Activated CD4-positive, alpha-beta T cell treated with anti-CD3 and anti-CD28 coated beads, Interleukin-2, amount 10 ng/mL, durations not matched to agents 7 days and 5 days (primary cell): ENCODE results near the gene IL10RB. TPM values are rescaled to one million over a fixed set of nuclear protein-coding genes. Genes with fewer than 3 reads are reported as not detected.

Source experiments
- CTCF ChIA-PET: fragments of 350-600 bp; sonication (Branson Sonifier 250); formaldehyde crosslinking; loops from one replicate; lab custom pipeline; 2021; ENCODE audit warnings: antibody characterized with exemption; lab: Charles Lee
- POLR2A ChIA-PET: fragments of 350-600 bp; sonication (Branson Sonifier 250); formaldehyde crosslinking; loops from one replicate; lab custom pipeline; 2021; ENCODE audit warnings: antibody characterized with exemption; lab: Charles Lee
- DNase-seq: peaks from one replicate; pipeline ENCODE4 v3.0.0-alpha.2; 2020
- H3K27ac Mint-ChIP-seq: one replicate; pipeline ENCODE4 v1.8.0; 2021; ENCODE audit warnings: mild to moderate bottlenecking, moderate library complexity, mixed read lengths
- H3K27me3 Mint-ChIP-seq: one replicate; pipeline ENCODE4 v1.8.0; 2021; ENCODE audit warnings: mixed read lengths
- H3K36me3 Mint-ChIP-seq: one replicate; pipeline ENCODE4 v1.8.0; 2021; ENCODE audit warnings: low read depth, mixed read lengths
- H3K4me1 Mint-ChIP-seq: one replicate; pipeline ENCODE4 v1.8.0; 2021; ENCODE audit warnings: mixed read lengths
- H3K4me3 Mint-ChIP-seq: one replicate; pipeline ENCODE4 v1.8.0; 2021; ENCODE audit warnings: mild to moderate bottlenecking, moderate library complexity, mixed read lengths
- H3K9me3 Mint-ChIP-seq: one replicate; pipeline ENCODE4 v1.8.0; 2021; ENCODE audit warnings: mixed read lengths
- total RNA-seq, 2 experiments: library from RNA; stranded (reverse); gene quantifications; one replicate each; pipeline ENCODE4 v1.2.3, GENCODE V29; 2021

Gene IL10RB
- total RNA-seq, 2 experiments from 2014 or later, result 41.0 to 42.9 TPM

- Mint-ChIP-seq H3K27ac (no peak overlapping the region), H3K27me3 (no peaks in the 10 kb centered on the region), H3K4me3 (no peak overlapping the region), H3K4me1 (peaks cover 71% of the 10 kb centered on the region), H3K9me3 (peaks cover 15% of the 10 kb centered on the region), H3K36me3 (peaks cover 43% of the 10 kb centered on the region)
- ChIA-PET CTCF (interaction anchor here (0.6 to 3.3 kb wide), 5 partner anchors 14 to 114 kb away, joined by 3 to 12 read pairs (median 3); no protein-coding TSS in a partner anchor), POLR2A (no interaction called here)
- DNase-seq, result no peak
These were observed 64.6 kb downstream of the IL10RB start for GRCh38 chr21:33330726-33331125.

- Mint-ChIP-seq H3K4me3 (peak overlapping the region; percentile 6), H3K36me3 (peaks cover 42% of the 10 kb centered on the region), H3K27me3 (no peaks in the 10 kb centered on the region), H3K27ac (peak overlapping the region; percentile 64), H3K4me1 (peaks cover 62% of the 10 kb centered on the region), H3K9me3 (peaks cover 15% of the 10 kb centered on the region)
- ChIA-PET POLR2A (interaction anchor here (1.6 kb wide), 1 partner anchor 30 kb away, joined by 4 read pairs; no protein-coding TSS in a partner anchor), CTCF (interaction anchor here (1.4 to 3.3 kb wide), 4 partner anchors 15 to 110 kb away, joined by 3 to 12 read pairs (median 6); no protein-coding TSS in a partner anchor)
- peak; percentile 53 for DNase-seq
These were observed 66.0 kb downstream of the IL10RB start for GRCh38 chr21:33332143-33332542.

GRCh38 chr21:33334191-33334590 lies 68.0 kb downstream of the IL10RB start:
- no peaks in the 10 kb centered on the region for H3K27me3 Mint-ChIP-seq
- peaks cover 40% of the 10 kb centered on the region for H3K36me3 Mint-ChIP-seq
- H3K9me3 Mint-ChIP-seq, result peaks cover 15% of the 10 kb centered on the region
- no peak for DNase-seq
- ChIA-PET CTCF (interaction anchor here (0.6 to 0.7 kb wide), 2 partner anchors 20 to 168 kb away, joined by 3 read pairs; no protein-coding TSS in a partner anchor), POLR2A (no interaction called here)
- no peak overlapping the region for H3K27ac Mint-ChIP-seq
- H3K4me1 Mint-ChIP-seq, result peaks cover 46% of the 10 kb centered on the region
- H3K4me3 Mint-ChIP-seq, result no peak overlapping the region

- ChIA-PET POLR2A (no interaction called here), CTCF (no interaction called here)
- DNase-seq, result no peak
- Mint-ChIP-seq H3K27me3 (no peaks in the 10 kb centered on the region), H3K36me3 (peaks cover 40% of the 10 kb centered on the region), H3K4me1 (peaks cover 42% of the 10 kb centered on the region), H3K9me3 (peaks cover 15% of the 10 kb centered on the region), H3K4me3 (no peak overlapping the region), H3K27ac (no peak overlapping the region)
These were observed 68.7 kb downstream of the IL10RB start for GRCh38 chr21:33334824-33335223.

- Mint-ChIP-seq H3K4me3 (no peak overlapping the region), H3K27ac (no peak overlapping the region), H3K9me3 (peaks cover under 1% of the 10 kb centered on the region), H3K4me1 (peaks cover 9% of the 10 kb centered on the region), H3K27me3 (no peaks in the 10 kb centered on the region), H3K36me3 (peaks cover 32% of the 10 kb centered on the region)
- POLR2A ChIA-PET, result no interaction called here
- CTCF ChIA-PET, result interaction anchor here (3.8 kb wide), 1 partner anchor 22 kb away, joined by 11 read pairs; no protein-coding TSS in a partner anchor
- DNase-seq, result no peak
These were observed 73.0 kb downstream of the IL10RB start for GRCh38 chr21:33339135-33339534.

GRCh38 chr21:33339918-33340317 lies 73.8 kb downstream of the IL10RB start:
- no peaks in the 10 kb centered on the region for H3K27me3 Mint-ChIP-seq
- DNase-seq, result no peak
- H3K27ac Mint-ChIP-seq, result no peak overlapping the region
- H3K4me1 Mint-ChIP-seq, result peaks cover 7% of the 10 kb centered on the region
- H3K9me3 Mint-ChIP-seq, result no peaks in the 10 kb centered on the region
- H3K36me3 Mint-ChIP-seq, result peaks cover 31% of the 10 kb centered on the region
- no peak overlapping the region for H3K4me3 Mint-ChIP-seq
- POLR2A ChIA-PET, result no interaction called here
- CTCF ChIA-PET, result interaction anchor here (0.6 to 3.8 kb wide), 2 partner anchors 21 to 202 kb away, joined by 6 to 11 read pairs; no protein-coding TSS in a partner anchor

GRCh38 chr21:33345751-33346238 lies 79.6 kb downstream of the IL10RB start:
- Mint-ChIP-seq H3K36me3 (peaks cover 61% of the 10 kb centered on the region), H3K27ac (no peak overlapping the region), H3K9me3 (no peaks in the 10 kb centered on the region), H3K4me1 (peaks cover 12% of the 10 kb centered on the region), H3K27me3 (no peaks in the 10 kb centered on the region), H3K4me3 (no peak overlapping the region)
- CTCF ChIA-PET, result interaction anchor here (0.6 to 7.7 kb wide), 4 partner anchors 14 to 629 kb away, joined by 3 to 40 read pairs (median 5); no protein-coding TSS in a partner anchor
- POLR2A ChIA-PET, result no interaction called here
- DNase-seq, result no peak

Other genes starting within 250 kb of the IL10RB start
- gene OLIG2, start 240.4 kb upstream of the IL10RB start, total RNA-seq, result not detected
- gene OLIG1, start 196.2 kb upstream of the IL10RB start, total RNA-seq, result not detected
- 10 to 100 TPM; 55.5 to 64.4 TPM for gene IFNAR2, start 36.4 kb upstream of the IL10RB start, total RNA-seq
- gene IFNAR1, start 58.6 kb downstream of the IL10RB start, total RNA-seq, result 10 to 100 TPM; 37.6 to 40.9 TPM
- gene IFNGR2, start 137.0 kb downstream of the IL10RB start, total RNA-seq, result 10 to 100 TPM; 11.3 to 11.8 TPM
- gene TMEM50B, start 213.6 kb downstream of the IL10RB start, total RNA-seq, result 10 to 100 TPM; 33.5 to 34.4 TPM
- gene DNAJC28, start 225.3 kb downstream of the IL10RB start, total RNA-seq, result under 1 TPM; 0.40 to 0.58 TPM